Mucosa of descending colon (tissue), 3 donors: ENCODE results near the gene NDUFAF4. TPM values are rescaled to one million over a fixed set of nuclear protein-coding genes. Genes with fewer than 3 reads are reported as not detected.
A peak's percentile ranks its signal among the peaks of the same experiment; 100 is the strongest.

Source experiments
- ATAC-seq: fragments of 200-7000 bp; cut with Tn5 transposase; one replicate; pipeline ENCODE4 v1.9.1; 2020; ENCODE audit warnings: mild to moderate bottlenecking, moderate library complexity
- DNase-seq, 3 donors: peaks; one replicate each; pipeline ENCODE4 v3.0.0-alpha.2; 2020
- H3K36me3 ChIP-seq: fragments of 200-600 bp; one replicate; pipeline ENCODE4 v1.8.0; 2021; ENCODE audit warnings: low read depth, mild to moderate bottlenecking
- H3K4me1 ChIP-seq: fragments of 200-600 bp; one replicate; pipeline ENCODE4 v1.8.0; 2021; ENCODE audit warnings: low read depth, mild to moderate bottlenecking
- H3K4me3 ChIP-seq: fragments of 200-600 bp; one replicate; pipeline ENCODE4 v1.8.0; 2021; ENCODE audit warnings: mild to moderate bottlenecking
- H3K9me3 ChIP-seq: fragments of 200-600 bp; one replicate; pipeline ENCODE4 v1.8.0; 2021; ENCODE audit warnings: mild to moderate bottlenecking
- CTCF ChIP-seq: fragments of 200-600 bp; IDR thresholded peaks from one replicate; pipeline ENCODE4 v1.8.0; 2022; ENCODE audit warnings: antibody characterized with exemption, mild to moderate bottlenecking
- intact Hi-C, 2 donors: fragments of 100-400 bp; cut with DNase I in 1 of 2; cut with micrococcal nuclease in 1 of 2; formaldehyde crosslinking; loops; one replicate each; pipeline versions ENCODE4 v1.11.0 to v1.11.1; 2022; cut with DNase I, micrococcal nuclease
- long read RNA-seq, 2 donors: library from polyadenylated mRNA; unstranded; transcript quantifications; one replicate each; pipeline ENCODE4 v2.0.0, GENCODE V29; 2019 to 2021
- total RNA-seq, 3 donors: library from RNA; stranded (reverse); fragmentation: NEBNext Ultra II Directional in 2 of 3; extraction: Animal tissue kit (Norgen Biotek cat#: 25700) in 2 of 3; gene quantifications; one replicate each; pipeline versions ENCODE4 v1.2.1 to v1.2.4, GENCODE V29; 2021 to 2023
- donor health status: DM: no; HTN: no; CAD: no; lungs with moderate emphysema.
- donor health status: DM: no; HTN: no; CAD: no.
- donor health status: DM: no; HTN: yes; CAD: no.

Gene NDUFAF4
- total RNA-seq, result 10 to 100 TPM; 34.1 to 39.7 (median 37.0) TPM
- long read RNA-seq, donor 1, transcript NDUFAF4-201 (3 exons, 2,399 nt), result major isoform, 17 of 22 reads
- long read RNA-seq, donor 1, partial matches to known transcripts, result 0 of 22 reads
- long read RNA-seq, donor 1, other reads (novel, unspliced or antisense), result 4 of 22 reads
- long read RNA-seq, donor 2, transcript NDUFAF4-201 (3 exons, 2,399 nt), result major isoform, 27 of 30 reads
- long read RNA-seq, donor 2, partial matches to known transcripts, result 0 of 30 reads
- long read RNA-seq, donor 2, other reads (novel, unspliced or antisense), result 3 of 30 reads

- Histone ChIP-seq H3K4me3 (peak within 1 kb of the TSS; percentile 86), H3K4me1 (peaks cover 11% of the 10 kb centered on the region), H3K9me3 (no peaks in the 10 kb centered on the region), H3K36me3 (no peaks in the 10 kb centered on the region)
- peak; percentile 96 for TF ChIP-seq CTCF
- peak; percentile 99 for ATAC-seq
- intact Hi-C loops, result loop anchor here in 1 of 2 donors (5.0 to 10.0 kb wide), 2 partner anchors 155 to 373 kb away; partner anchors contain the start of gene UFL1
- DNase-seq, result peak; percentile 98 to 99 (median 98)
These were observed at the start of gene NDUFAF4 for GRCh38 chr6:96897396-96898240. NDUFAF4 (minus strand) TSS chr6:96897891; CDS start chr6:96897801, 90 bp downstream.

GRCh38 chr6:96947055-96947454, 49.4 kb upstream of the NDUFAF4 start:
- no peaks in the 10 kb centered on the region for H3K9me3 ChIP-seq
- DNase-seq, result no peak
- H3K4me1 ChIP-seq, result no peaks in the 10 kb centered on the region
- intact Hi-C loops, result no loop called here
- ATAC-seq, result peak; percentile 25
- TF ChIP-seq CTCF, result no peak
- H3K4me3 ChIP-seq, result no peak overlapping the region
- no peaks in the 10 kb centered on the region for H3K36me3 ChIP-seq

- TF ChIP-seq CTCF, result no peak
- ATAC-seq (no peak), DNase-seq (no peak)
- no peaks in the 10 kb centered on the region for H3K36me3 ChIP-seq
- H3K9me3 ChIP-seq, result no peaks in the 10 kb centered on the region
- no peaks in the 10 kb centered on the region for H3K4me1 ChIP-seq
- intact Hi-C loops, result no loop called here
- H3K4me3 ChIP-seq, result no peak overlapping the region
These were observed 46.0 kb upstream of the NDUFAF4 start for GRCh38 chr6:96943555-96944215.

- H3K4me3 ChIP-seq, result no peak overlapping the region
- H3K4me1 ChIP-seq, result no peaks in the 10 kb centered on the region
- intact Hi-C loops, result no loop called here
- H3K36me3 ChIP-seq, result no peaks in the 10 kb centered on the region
- no peak for ATAC-seq
- H3K9me3 ChIP-seq, result no peaks in the 10 kb centered on the region
- TF ChIP-seq CTCF, result no peak
- DNase-seq, result no peak
These were observed 45.0 kb upstream of the NDUFAF4 start for GRCh38 chr6:96942676-96943075.

- DNase-seq (no peak), ATAC-seq (no peak)
- Histone ChIP-seq H3K9me3 (no peaks in the 10 kb centered on the region), H3K4me3 (no peak overlapping the region), H3K4me1 (no peaks in the 10 kb centered on the region), H3K36me3 (no peaks in the 10 kb centered on the region)
- intact Hi-C loops, result no loop called here
- no peak for TF ChIP-seq CTCF
These were observed 42.6 kb upstream of the NDUFAF4 start for GRCh38 chr6:96940322-96940721.
